Thoracic aorta (tissue), 2 donors: ENCODE data around the gene BUD23. TPM values are rescaled to one million over a fixed set of nuclear protein-coding genes. Genes with fewer than 3 reads are reported as not detected.
"Not testable (repeated sequence)": the region's sequence is repeated elsewhere in the genome, so short reads cannot be mapped to it uniquely, and the experiment has no call there.

Experiments used
- ATAC-seq: fragments of 150-250 bp; one replicate; pipeline ENCODE4 v1.8.0; 2017; ENCODE audit warnings: low read depth; ENCODE audit not compliant: insufficient number of reproducible peaks, low FRiP score
- DNase-seq: peaks from one replicate; pipeline ENCODE4 v3.0.0-alpha.2; 2020; ENCODE audit warnings: low spot score
- H3K27ac ChIP-seq, 2 donors: fragments of 200-600 bp; sonication (generic); 1 replicate in 1 of 2; 2 replicates in 1 of 2; pipeline ENCODE4 v1.5.1; 2016; ENCODE audit warnings: mild to moderate bottlenecking in 2 of 2, moderate library complexity in 2 of 2
- H3K27me3 ChIP-seq: fragments of 200-600 bp; sonication (generic); replicated peaks from 2 replicates; pipeline ENCODE4 v1.6.0; 2016; ENCODE audit warnings: mild to moderate bottlenecking; ENCODE audit not compliant: insufficient read depth
- H3K36me3 ChIP-seq: fragments of 200-600 bp; sonication (generic); one replicate; pipeline ENCODE4 v1.5.1; 2016
- H3K4me1 ChIP-seq, 2 donors: fragments of 200-600 bp; sonication (generic); 1 replicate in 1 of 2; 2 replicates in 1 of 2; pipeline versions ENCODE4 v1.5.1 to v1.6.0; 2016; ENCODE audit warnings: low read depth in 2 of 2, mild to moderate bottlenecking in 1 of 2; ENCODE audit not compliant: control insufficient read depth in 1 of 2
- H3K4me3 ChIP-seq: fragments of 200-600 bp; sonication (generic); 2 replicates; pipeline ENCODE4 v1.5.1; 2016; ENCODE audit warnings: mild to moderate bottlenecking
- H3K9me3 ChIP-seq: fragments of 200-600 bp; sonication (generic); 2 replicates; pipeline ENCODE4 v1.5.1; 2016
- CTCF ChIP-seq: fragments of 200-600 bp; sonication (generic); IDR thresholded peaks from one replicate; pipeline ENCODE4 v1.5.1; 2019; ENCODE audit warnings: antibody characterized with exemption
- total RNA-seq, 2 donors: library from RNA; depleted of rRNA; stranded (reverse); fragments of >200 nt; gene quantifications; one replicate each; pipeline versions ENCODE4 v1.1.0 to v1.2.3, GENCODE V29; 2016

Gene BUD23
- total RNA-seq, 2 donors from 2014 or later, result 36.9 to 51.0 TPM

- ATAC-seq (no peak), DNase-seq (no peak)
- Histone ChIP-seq H3K9me3 (no peaks in the 10 kb centered on the region), H3K27me3 (peaks cover 6% of the 10 kb centered on the region), H3K4me1 (peaks cover 0 to 5% of the 10 kb centered on the region in 2 donors), H3K27ac (no peak overlapping the region), H3K4me3 (no peak overlapping the region), H3K36me3 (no peaks in the 10 kb centered on the region)
- TF ChIP-seq CTCF, result no peak
These were observed 34.6 kb upstream of the BUD23 start for GRCh38 chr7:73648593-73649332.

GRCh38 chr7:73649576-73649975 lies 33.8 kb upstream of the BUD23 start:
- Histone ChIP-seq H3K4me1 (peaks cover 0 to 5% of the 10 kb centered on the region in 2 donors), H3K36me3 (no peaks in the 10 kb centered on the region), H3K27ac (no peak overlapping the region), H3K9me3 (no peaks in the 10 kb centered on the region), H3K27me3 (peaks cover 6% of the 10 kb centered on the region), H3K4me3 (no peak overlapping the region)
- no peak for ATAC-seq
- TF ChIP-seq CTCF, result no peak
- DNase-seq, result no peak

- H3K27ac ChIP-seq, result no peak overlapping the region
- no peaks in the 10 kb centered on the region for H3K36me3 ChIP-seq
- peaks cover 0 to 5% of the 10 kb centered on the region in 2 donors for H3K4me1 ChIP-seq
- ATAC-seq (no peak), DNase-seq (no peak)
- H3K9me3 ChIP-seq, result no peaks in the 10 kb centered on the region
- TF ChIP-seq CTCF, result no peak
- H3K4me3 ChIP-seq, result no peak overlapping the region
- H3K27me3 ChIP-seq, result peaks cover 6% of the 10 kb centered on the region
These were observed 32.9 kb upstream of the BUD23 start for GRCh38 chr7:73650524-73650923.

GRCh38 chr7:73652541-73652949 lies 30.9 kb upstream of the BUD23 start:
- DNase-seq (no peak), ATAC-seq (no peak)
- no peak for TF ChIP-seq CTCF
- Histone ChIP-seq H3K9me3 (no peaks in the 10 kb centered on the region), H3K4me3 (no peak overlapping the region), H3K27ac (no peak overlapping the region), H3K27me3 (no peaks in the 10 kb centered on the region), H3K4me1 (peaks cover 0 to 5% of the 10 kb centered on the region in 2 donors), H3K36me3 (no peaks in the 10 kb centered on the region)

GRCh38 chr7:73655309-73655708 lies 28.1 kb upstream of the BUD23 start:
- not testable (repeated sequence) for H3K27ac ChIP-seq, H3K27me3 ChIP-seq, H3K9me3 ChIP-seq, H3K36me3 ChIP-seq, DNase-seq, ATAC-seq, H3K4me1 ChIP-seq, H3K4me3 ChIP-seq

GRCh38 chr7:73659983-73660382 lies 23.4 kb upstream of the BUD23 start:
- DNase-seq (no peak), ATAC-seq (no peak)
- H3K9me3 ChIP-seq, result no peaks in the 10 kb centered on the region

GRCh38 chr7:73660594-73660993 lies 22.8 kb upstream of the BUD23 start:
- not testable (repeated sequence) for H3K9me3 ChIP-seq, ATAC-seq, DNase-seq

More at GRCh38 chr7:73659983-73660382, 23.4 kb upstream of the BUD23 start:
- Histone ChIP-seq H3K4me3 (no peak overlapping the region), H3K27me3 (no peaks in the 10 kb centered on the region), H3K36me3 (no peaks in the 10 kb centered on the region), H3K27ac (no peak overlapping the region), H3K4me1 (no peaks in the 10 kb centered on the region)
- no peak for TF ChIP-seq CTCF

More at GRCh38 chr7:73660594-73660993, 22.8 kb upstream of the BUD23 start:
- H3K4me3 ChIP-seq, H3K27ac ChIP-seq, H3K36me3 ChIP-seq, H3K27me3 ChIP-seq, H3K4me1 ChIP-seq: not testable (repeated sequence)
